BJ (cell line): Measurements from ENCODE around the gene INPP5A. TPM values are rescaled to one million over a fixed set of nuclear protein-coding genes. Genes with fewer than 3 reads are reported as not detected.
"Not testable (repeated sequence)": the region's sequence is repeated elsewhere in the genome, so short reads cannot be mapped to it uniquely, and the experiment has no call there.

ENCODE experiments used
- CTCF ChIA-PET: fragments of 350-600 bp; formaldehyde crosslinking; extraction: SDS; loops from one replicate; lab custom pipeline; 2021; ENCODE audit warnings: antibody characterized with exemption, inconsistent platforms; lab: Yijun Ruan, JAX
- POLR2A ChIA-PET: fragments of 300-600 bp; sonication (Branson Sonifier 250); formaldehyde crosslinking; extraction: SDS; loops from one replicate; lab custom pipeline; 2021; ENCODE audit warnings: antibody characterized with exemption; lab: Charles Lee
- DNase-seq: peaks from one replicate; pipeline ENCODE4 v3.0.0-alpha.2; 2011; ENCODE audit warnings: low read depth
- H3K27me3 ChIP-seq: 2 replicates; pipeline ENCODE4 v1.6.0; 2011; ENCODE audit warnings: low read length; ENCODE audit not compliant: control insufficient read depth, insufficient read depth
- H3K36me3 ChIP-seq: 2 replicates; pipeline ENCODE4 v1.5.1; 2011; ENCODE audit warnings: low read length; ENCODE audit not compliant: control insufficient read depth, insufficient read depth
- H3K4me3 ChIP-seq: 2 replicates; pipeline ENCODE4 v1.5.1; 2011; ENCODE audit warnings: low read depth, mild to moderate bottlenecking, control low read depth, low read length
- polyA plus RNA-seq: library from polyadenylated mRNA; depleted of rRNA; stranded (reverse); fragments of >200 nt; gene quantifications from 2 replicates; pipeline ENCODE4 v1.2.3, GENCODE V29; 2011
- TF ChIP-seq, protein P1 (sequence below): IDR thresholded peaks from 2 replicates; pipeline ENCODE4 v1.5.1; 2011; ENCODE audit warnings: low read depth, mild to moderate bottlenecking, control low read depth, inconsistent platforms, low read length, moderate library complexity; ENCODE audit not compliant: insufficient read depth

INPP5A gene
- polyA plus RNA-seq, 1 experiment, result 60.1 TPM

DNA sequence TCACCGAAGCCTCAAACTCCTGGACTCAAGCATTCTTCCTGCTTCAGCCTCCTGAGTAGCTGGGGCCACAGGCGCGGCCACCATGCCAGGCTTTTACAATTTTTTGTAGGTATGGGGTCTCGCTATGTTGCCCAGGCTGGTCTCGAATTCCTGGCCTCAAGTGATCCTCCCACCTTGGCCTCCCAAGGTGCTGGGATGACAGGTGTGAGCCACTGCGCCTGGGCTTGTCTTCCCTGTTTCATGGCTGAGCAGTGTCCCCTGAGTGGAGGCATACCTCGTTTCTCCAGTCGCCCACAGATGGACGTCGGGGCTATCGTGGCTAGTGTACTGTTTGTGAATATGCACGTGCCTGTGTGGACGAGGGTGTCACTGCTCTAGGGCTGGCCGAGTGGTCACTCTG, 11.3 kb downstream of the INPP5A start:
- ChIA-PET CTCF (interaction anchor here (1.0 kb wide), 1 partner anchor 9 kb away, joined by 3 read pairs; no protein-coding TSS in a partner anchor), POLR2A (no interaction called here)
- Histone ChIP-seq H3K36me3 (no peaks in the 10 kb centered on the region; the same call in none of the 2 replicates), H3K27me3 (no peaks in the 10 kb centered on the region), H3K4me3 (no peak overlapping the region)
- TF ChIP-seq, protein P1, sequence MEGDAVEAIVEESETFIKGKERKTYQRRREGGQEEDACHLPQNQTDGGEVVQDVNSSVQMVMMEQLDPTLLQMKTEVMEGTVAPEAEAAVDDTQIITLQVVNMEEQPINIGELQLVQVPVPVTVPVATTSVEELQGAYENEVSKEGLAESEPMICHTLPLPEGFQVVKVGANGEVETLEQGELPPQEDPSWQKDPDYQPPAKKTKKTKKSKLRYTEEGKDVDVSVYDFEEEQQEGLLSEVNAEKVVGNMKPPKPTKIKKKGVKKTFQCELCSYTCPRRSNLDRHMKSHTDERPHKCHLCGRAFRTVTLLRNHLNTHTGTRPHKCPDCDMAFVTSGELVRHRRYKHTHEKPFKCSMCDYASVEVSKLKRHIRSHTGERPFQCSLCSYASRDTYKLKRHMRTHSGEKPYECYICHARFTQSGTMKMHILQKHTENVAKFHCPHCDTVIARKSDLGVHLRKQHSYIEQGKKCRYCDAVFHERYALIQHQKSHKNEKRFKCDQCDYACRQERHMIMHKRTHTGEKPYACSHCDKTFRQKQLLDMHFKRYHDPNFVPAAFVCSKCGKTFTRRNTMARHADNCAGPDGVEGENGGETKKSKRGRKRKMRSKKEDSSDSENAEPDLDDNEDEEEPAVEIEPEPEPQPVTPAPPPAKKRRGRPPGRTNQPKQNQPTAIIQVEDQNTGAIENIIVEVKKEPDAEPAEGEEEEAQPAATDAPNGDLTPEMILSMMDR, result no peak
- no peak for DNase-seq

DNA sequence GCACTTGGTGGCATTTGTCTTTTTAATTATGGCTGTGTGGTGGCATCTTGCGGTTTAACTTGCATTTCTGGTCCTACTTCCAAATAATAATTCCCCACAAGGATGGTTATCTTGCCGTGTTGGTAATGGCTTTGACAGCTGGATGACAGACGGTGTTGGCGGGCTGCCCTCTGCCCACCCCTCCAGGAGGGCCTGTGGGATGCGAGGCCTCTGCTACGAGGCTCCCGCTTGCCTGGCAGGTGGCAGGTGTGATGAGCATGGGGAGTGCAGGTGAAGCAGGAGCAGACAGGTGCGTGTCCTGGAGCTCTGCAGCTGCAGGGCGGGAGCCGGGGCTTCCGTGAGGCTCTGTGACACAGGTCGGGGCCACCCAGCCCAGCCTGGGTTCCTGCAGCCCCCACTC, 11.8 kb downstream of the INPP5A start:
- H3K4me3 ChIP-seq, result no peak overlapping the region
- no peak for DNase-seq
- TF ChIP-seq, protein P1, result no peak
- no peaks in the 10 kb centered on the region; the same call in 1 of the 2 replicates for H3K36me3 ChIP-seq
- CTCF ChIA-PET, result interaction anchor here (1.0 kb wide), 1 partner anchor 10 kb away, joined by 3 read pairs; no protein-coding TSS in a partner anchor
- no peaks in the 10 kb centered on the region for H3K27me3 ChIP-seq
- POLR2A ChIA-PET, result no interaction called here

DNA sequence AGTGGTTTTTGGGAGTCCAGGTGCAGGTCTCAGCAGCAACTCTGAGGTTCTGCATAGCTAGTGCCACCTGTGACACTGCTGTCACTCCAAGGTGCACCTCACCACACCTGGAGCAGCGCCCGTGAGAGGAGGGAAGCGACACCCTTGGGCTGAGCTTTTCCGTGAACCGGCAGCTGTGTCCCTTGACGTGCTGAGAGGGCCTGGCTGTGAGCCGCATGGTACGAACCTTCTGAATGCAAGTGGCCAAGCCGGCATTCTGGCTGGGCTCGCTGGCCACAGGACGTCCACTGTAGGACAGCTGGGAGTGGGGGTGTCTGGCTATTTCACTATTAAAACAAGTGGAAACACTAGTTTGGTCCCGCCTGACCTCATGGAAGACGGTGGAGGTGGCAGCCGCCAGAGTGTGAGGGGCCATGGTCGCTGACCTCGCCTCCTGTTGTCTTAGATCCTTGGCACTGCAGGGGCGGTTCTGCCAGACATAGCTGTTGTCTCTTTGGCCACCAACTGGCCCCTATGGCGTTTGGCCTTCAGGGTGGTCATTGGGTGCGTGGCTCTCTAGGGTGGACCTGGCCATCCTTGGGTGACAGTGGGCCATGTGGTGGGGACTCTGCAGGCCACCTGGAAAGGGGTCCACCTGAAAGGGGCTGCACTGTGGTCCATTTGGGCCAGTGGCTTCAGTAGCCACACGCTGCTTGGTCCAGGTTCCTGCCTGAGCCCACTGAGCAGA, 12.9 kb downstream of the INPP5A start:
- no peak overlapping the region for H3K4me3 ChIP-seq
- no peak for DNase-seq
- ChIA-PET CTCF (interaction anchor here (1.9 kb wide), 1 partner anchor 10 kb away, joined by 7 read pairs; no protein-coding TSS in a partner anchor), POLR2A (no interaction called here)
- TF ChIP-seq, protein P1, result no peak
- no peaks in the 10 kb centered on the region for H3K27me3 ChIP-seq
- H3K36me3 ChIP-seq, result no peaks in the 10 kb centered on the region; the same call in 1 of the 2 replicates

DNA sequence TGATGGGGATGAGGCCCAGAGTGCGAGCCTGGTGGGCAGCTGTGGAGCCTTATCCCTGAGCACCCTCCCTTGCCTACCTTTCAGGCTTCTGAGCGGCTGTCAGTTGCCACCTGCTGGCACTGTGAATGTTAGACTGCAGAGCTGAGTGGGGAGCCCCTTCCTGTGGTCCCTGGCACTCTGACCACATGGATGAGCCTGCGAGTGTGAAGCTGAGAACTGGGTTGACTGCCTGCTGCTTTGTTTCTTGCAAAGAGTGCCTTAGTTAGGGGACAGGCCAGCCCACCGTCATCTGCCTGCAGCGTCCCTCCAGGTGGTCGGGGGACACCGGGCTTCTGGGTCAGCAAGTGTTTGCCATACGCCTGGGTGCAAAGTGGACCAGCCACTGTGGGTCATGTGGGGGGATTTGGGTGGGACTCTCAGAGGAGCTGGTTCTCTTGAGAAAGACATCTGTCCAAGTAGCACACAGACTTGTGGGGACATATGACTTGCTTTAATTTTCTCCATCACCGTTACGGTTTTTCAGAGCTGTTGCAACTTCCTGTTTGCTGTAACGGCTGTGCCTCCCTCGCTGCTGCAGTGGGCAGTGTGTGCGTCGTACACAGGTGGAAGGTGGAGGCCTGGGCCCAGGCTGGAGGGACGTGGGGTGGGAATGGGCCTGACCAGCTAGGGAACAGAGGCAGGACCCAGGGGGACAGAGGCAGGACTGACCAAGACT, 13.7 kb downstream of the INPP5A start:
- H3K4me3 ChIP-seq, result no peak overlapping the region
- POLR2A ChIA-PET, result no interaction called here
- no peaks in the 10 kb centered on the region for H3K27me3 ChIP-seq
- CTCF ChIA-PET, result interaction anchor here (1.9 kb wide), 1 partner anchor 10 kb away, joined by 7 read pairs; no protein-coding TSS in a partner anchor
- H3K36me3 ChIP-seq, result no peaks in the 10 kb centered on the region; the same call in 1 of the 2 replicates
- TF ChIP-seq, protein P1, result no peak
- DNase-seq, result no peak

DNA sequence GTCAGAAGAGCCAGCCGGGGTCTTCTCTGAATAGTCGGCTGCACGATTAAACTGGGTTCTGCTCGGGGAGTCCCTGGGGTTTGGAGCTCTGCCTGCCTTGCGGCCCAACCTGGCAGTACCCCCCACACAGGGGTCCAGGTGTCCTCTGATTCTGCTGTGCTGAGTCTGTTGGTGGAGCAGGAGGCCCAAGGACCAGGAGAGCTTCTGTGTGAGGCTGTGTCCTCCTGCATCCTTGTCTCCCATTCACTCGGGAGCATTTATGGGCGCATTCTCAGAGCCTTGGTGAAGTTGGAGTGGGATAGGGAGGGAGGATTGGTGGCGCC, 14.2 kb downstream of the INPP5A start:
- no peak for DNase-seq
- Histone ChIP-seq H3K4me3 (no peak overlapping the region), H3K36me3 (no peaks in the 10 kb centered on the region; the same call in 1 of the 2 replicates), H3K27me3 (no peaks in the 10 kb centered on the region)
- TF ChIP-seq, protein P1, result no peak
- POLR2A ChIA-PET, result no interaction called here
- CTCF ChIA-PET, result interaction anchor here (1.9 kb wide), 1 partner anchor 11 kb away, joined by 7 read pairs; no protein-coding TSS in a partner anchor

DNA sequence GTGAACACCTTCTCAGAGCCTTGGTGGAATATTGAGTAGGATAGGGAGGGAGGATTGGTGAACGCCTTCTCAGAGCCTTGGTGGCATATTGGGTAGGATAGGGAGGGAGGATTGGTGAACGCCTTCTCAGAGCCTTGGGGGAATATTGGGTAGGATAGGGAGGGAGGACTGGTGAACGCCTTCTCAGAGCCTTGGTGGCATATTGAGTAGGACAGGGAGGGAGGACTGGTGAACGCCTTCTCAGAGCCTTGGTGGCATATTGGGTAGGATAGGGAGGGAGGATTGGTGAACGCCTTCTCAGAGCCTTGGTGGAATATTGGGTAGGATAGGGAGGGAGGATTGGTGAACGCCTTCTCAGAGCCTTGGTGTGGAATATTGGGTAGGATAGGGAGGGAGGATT, 15.0 kb downstream of the INPP5A start:
- DNase-seq, H3K4me3 ChIP-seq, H3K36me3 ChIP-seq, POLR2A ChIA-PET, CTCF ChIA-PET, H3K27me3 ChIP-seq: not testable (repeated sequence)

DNA sequence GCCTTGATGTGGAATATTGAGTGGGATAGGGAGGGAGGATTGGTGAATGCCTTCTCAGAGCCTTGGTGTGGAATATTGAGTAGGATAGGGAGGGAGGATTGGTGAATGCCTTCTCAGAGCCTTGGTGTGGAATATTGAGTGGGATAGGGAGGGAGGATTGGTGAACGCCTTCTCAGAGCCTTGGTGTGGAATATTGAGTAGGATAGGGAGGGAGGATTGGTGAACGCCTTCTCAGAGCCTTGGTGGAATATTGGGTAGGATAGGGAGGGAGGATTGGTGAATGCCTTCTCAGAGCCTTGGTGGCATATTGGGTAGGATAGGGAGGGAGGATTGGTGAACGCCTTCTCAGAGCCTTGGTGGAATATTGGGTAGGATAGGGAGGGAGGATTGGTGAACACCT, 16.0 kb downstream of the INPP5A start:
- H3K4me3 ChIP-seq, H3K36me3 ChIP-seq, H3K27me3 ChIP-seq, POLR2A ChIA-PET, CTCF ChIA-PET, DNase-seq: not testable (repeated sequence)
